ENCODE results near the gene SUGCT. TPM values are rescaled to one million over a fixed set of nuclear protein-coding genes. Genes with fewer than 3 reads are reported as not detected.

Gene SUGCT
- total RNA-seq, 1 experiment from 2014 or later, result 4.6 TPM

DNA sequence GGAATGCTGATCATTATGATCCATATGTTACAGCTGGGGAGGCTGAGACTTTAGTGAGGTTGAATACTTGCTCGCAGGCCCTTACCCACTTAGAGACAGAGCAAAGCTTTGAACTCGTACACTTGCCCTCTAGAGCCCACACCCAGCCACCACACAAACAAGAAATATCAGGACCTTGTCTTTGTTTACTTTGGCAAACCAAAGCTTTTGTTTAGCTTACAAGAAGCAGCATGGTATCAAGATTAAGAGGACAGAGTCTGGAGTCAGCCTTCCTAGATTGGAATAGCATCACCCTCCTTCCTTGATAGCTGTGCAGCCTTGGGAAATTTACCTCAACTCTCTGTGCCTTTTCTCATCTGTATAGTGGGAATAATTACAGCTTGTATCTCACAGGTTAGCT lies 477.5 kb downstream of the SUGCT start:
- Mint-ChIP-seq H3K4me1 (no peaks in the 10 kb centered on the region), H3K36me3 (no peaks in the 10 kb centered on the region), H3K9me3 (no peaks in the 10 kb centered on the region), H3K27me3 (ENCODE audit: low read depth) (no peaks in the 10 kb centered on the region), H3K4me3 (no peak overlapping the region), H3K27ac (no peak overlapping the region)
- TF ChIP-seq HMGA2 (CRISPR knock-in tag; IDR thresholded peaks at IDR 0.05) (no peak), ZNF396 (CRISPR knock-in tag; IDR thresholded peaks at IDR 0.05; ENCODE audit: borderline replicate concordance) (no peak), CBFB (CRISPR knock-in tag; IDR thresholded peaks at IDR 0.05; ENCODE audit: low read depth) (no peak), IRF2 (CRISPR knock-in tag; IDR thresholded peaks at IDR 0.05; ENCODE audit: borderline replicate concordance, low read depth) (no peak), RELA (CRISPR knock-in tag; IDR thresholded peaks at IDR 0.05; ENCODE audit: borderline replicate concordance) (no peak), ZBTB21 (CRISPR knock-in tag; IDR thresholded peaks at IDR 0.05; ENCODE audit: borderline replicate concordance) (no peak), ZNF416 (CRISPR knock-in tag; IDR thresholded peaks at IDR 0.05) (no peak)
- TF ChIP-seq, protein P1, sequence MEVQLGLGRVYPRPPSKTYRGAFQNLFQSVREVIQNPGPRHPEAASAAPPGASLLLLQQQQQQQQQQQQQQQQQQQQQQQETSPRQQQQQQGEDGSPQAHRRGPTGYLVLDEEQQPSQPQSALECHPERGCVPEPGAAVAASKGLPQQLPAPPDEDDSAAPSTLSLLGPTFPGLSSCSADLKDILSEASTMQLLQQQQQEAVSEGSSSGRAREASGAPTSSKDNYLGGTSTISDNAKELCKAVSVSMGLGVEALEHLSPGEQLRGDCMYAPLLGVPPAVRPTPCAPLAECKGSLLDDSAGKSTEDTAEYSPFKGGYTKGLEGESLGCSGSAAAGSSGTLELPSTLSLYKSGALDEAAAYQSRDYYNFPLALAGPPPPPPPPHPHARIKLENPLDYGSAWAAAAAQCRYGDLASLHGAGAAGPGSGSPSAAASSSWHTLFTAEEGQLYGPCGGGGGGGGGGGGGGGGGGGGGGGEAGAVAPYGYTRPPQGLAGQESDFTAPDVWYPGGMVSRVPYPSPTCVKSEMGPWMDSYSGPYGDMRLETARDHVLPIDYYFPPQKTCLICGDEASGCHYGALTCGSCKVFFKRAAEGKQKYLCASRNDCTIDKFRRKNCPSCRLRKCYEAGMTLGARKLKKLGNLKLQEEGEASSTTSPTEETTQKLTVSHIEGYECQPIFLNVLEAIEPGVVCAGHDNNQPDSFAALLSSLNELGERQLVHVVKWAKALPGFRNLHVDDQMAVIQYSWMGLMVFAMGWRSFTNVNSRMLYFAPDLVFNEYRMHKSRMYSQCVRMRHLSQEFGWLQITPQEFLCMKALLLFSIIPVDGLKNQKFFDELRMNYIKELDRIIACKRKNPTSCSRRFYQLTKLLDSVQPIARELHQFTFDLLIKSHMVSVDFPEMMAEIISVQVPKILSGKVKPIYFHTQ (CRISPR knock-in tag; IDR thresholded peaks at IDR 0.05), result no peak
- TF ChIP-seq, protein P2, sequence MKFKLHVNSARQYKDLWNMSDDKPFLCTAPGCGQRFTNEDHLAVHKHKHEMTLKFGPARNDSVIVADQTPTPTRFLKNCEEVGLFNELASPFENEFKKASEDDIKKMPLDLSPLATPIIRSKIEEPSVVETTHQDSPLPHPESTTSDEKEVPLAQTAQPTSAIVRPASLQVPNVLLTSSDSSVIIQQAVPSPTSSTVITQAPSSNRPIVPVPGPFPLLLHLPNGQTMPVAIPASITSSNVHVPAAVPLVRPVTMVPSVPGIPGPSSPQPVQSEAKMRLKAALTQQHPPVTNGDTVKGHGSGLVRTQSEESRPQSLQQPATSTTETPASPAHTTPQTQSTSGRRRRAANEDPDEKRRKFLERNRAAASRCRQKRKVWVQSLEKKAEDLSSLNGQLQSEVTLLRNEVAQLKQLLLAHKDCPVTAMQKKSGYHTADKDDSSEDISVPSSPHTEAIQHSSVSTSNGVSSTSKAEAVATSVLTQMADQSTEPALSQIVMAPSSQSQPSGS (CRISPR knock-in tag; IDR thresholded peaks at IDR 0.05; ENCODE audit: borderline replicate concordance, low read depth), result no peak
- POLR2A ChIA-PET, result no interaction called here
- CTCF ChIA-PET, result interaction anchor here (1.0 kb wide), 1 partner anchor 106 kb away, joined by 4 read pairs; no protein-coding TSS in a partner anchor
- ATAC-seq (no peak), DNase-seq (ENCODE audit: low spot score) (no peak)

DNA sequence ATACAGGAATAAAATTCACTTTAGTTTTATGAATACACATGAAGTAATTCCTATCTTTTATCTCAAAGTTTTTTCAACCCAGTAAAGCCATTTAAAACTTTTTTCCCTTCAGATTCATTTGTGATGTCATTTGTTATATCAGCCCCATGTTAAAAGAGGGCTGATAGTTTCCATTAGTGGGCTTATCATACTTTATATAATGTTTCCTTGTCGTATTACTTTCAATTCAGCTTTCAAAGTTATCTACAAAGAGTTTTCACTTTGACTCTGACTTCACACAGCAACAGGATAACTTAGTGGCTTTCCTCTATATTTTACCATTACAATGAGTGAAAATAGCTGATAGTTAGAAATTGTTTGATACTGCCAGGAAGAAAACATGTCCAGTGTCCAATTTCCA lies 484.8 kb downstream of the SUGCT start:
- H3K27me3 Mint-ChIP-seq (ENCODE audit: low read depth), result no peaks in the 10 kb centered on the region
- TF ChIP-seq ZNF416 (CRISPR knock-in tag; IDR thresholded peaks at IDR 0.05) (no peak), PRRX2 (CRISPR knock-in tag; IDR thresholded peaks at IDR 0.05) (no peak), NR2C2 (CRISPR knock-in tag; IDR thresholded peaks at IDR 0.05) (no peak), NFYB (CRISPR knock-in tag; conservative IDR thresholded peaks at IDR 0.05; ENCODE audit: low read depth) (no peak), TCF7 (CRISPR knock-in tag; IDR thresholded peaks at IDR 0.05; ENCODE audit: low read depth) (no peak), CREB1 (CRISPR knock-in tag; IDR thresholded peaks at IDR 0.05) (no peak), ATF1 (CRISPR knock-in tag; IDR thresholded peaks at IDR 0.05) (no peak), RELA (CRISPR knock-in tag; IDR thresholded peaks at IDR 0.05; ENCODE audit: borderline replicate concordance) (no peak)
- TF ChIP-seq, protein P3, sequence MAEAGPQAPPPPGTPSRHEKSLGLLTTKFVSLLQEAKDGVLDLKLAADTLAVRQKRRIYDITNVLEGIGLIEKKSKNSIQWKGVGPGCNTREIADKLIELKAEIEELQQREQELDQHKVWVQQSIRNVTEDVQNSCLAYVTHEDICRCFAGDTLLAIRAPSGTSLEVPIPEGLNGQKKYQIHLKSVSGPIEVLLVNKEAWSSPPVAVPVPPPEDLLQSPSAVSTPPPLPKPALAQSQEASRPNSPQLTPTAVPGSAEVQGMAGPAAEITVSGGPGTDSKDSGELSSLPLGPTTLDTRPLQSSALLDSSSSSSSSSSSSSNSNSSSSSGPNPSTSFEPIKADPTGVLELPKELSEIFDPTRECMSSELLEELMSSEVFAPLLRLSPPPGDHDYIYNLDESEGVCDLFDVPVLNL (CRISPR knock-in tag; IDR thresholded peaks at IDR 0.05; ENCODE audit: borderline replicate concordance, low read depth), result no peak
- TF ChIP-seq, protein P2 (CRISPR knock-in tag; IDR thresholded peaks at IDR 0.05; ENCODE audit: borderline replicate concordance, low read depth), result no peak
- TF ChIP-seq, protein P4, sequence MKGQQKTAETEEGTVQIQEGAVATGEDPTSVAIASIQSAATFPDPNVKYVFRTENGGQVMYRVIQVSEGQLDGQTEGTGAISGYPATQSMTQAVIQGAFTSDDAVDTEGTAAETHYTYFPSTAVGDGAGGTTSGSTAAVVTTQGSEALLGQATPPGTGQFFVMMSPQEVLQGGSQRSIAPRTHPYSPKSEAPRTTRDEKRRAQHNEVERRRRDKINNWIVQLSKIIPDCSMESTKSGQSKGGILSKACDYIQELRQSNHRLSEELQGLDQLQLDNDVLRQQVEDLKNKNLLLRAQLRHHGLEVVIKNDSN (CRISPR knock-in tag; IDR thresholded peaks at IDR 0.05), result no peak
- H3K36me3 Mint-ChIP-seq, result no peaks in the 10 kb centered on the region
- H3K9me3 Mint-ChIP-seq, result no peaks in the 10 kb centered on the region
- ChIA-PET CTCF (no interaction called here), POLR2A (no interaction called here)
- H3K4me1 Mint-ChIP-seq, result no peaks in the 10 kb centered on the region
- no peak for DNase-seq (ENCODE audit: low spot score)
- no peak for ATAC-seq
- no peak overlapping the region for H3K27ac Mint-ChIP-seq
- H3K4me3 Mint-ChIP-seq, result no peak overlapping the region
